Keratinocyte (primary cell): ENCODE measurements around the gene FAM13A. TPM values are rescaled to one million over a fixed set of nuclear protein-coding genes. Genes with fewer than 3 reads are reported as not detected.
A peak's percentile ranks its signal among the peaks of the same experiment; 100 is the strongest.

ENCODE experiments used
- DNase-seq: peaks from one replicate; pipeline ENCODE4 v3.0.0-alpha.2; 2011; ENCODE audit warnings: low read depth, missing footprints, low spot score
- FAIRE-seq: peaks from 2 replicates; lab custom pipeline; 2011; peaks lifted over from hg19 to GRCh38; lab: Jason Lieb, UNC
- H2AFZ ChIP-seq: 2 replicates; pipeline ENCODE4 v1.6.0; 2012; ENCODE audit warnings: low read length, control low read depth, inconsistent platforms; ENCODE audit not compliant: control insufficient read depth
- H3K27ac ChIP-seq: 2 replicates; pipeline ENCODE4 v1.5.1; 2011; ENCODE audit warnings: low read length; ENCODE audit not compliant: control insufficient read depth, insufficient read depth
- H3K27me3 ChIP-seq: 3 replicates; pipeline ENCODE4 v1.6.0; 2011; ENCODE audit warnings: low read length; ENCODE audit not compliant: control insufficient read depth, insufficient read depth; ENCODE audit errors: extremely low read depth
- H3K36me3 ChIP-seq, 2 experiments: 2 replicates in 1 of 2; 3 replicates in 1 of 2; pipeline ENCODE4 v1.5.1; 2011; ENCODE audit warnings: low read length in 2 of 2, mild to moderate bottlenecking in 1 of 2; ENCODE audit not compliant: control insufficient read depth in 2 of 2, insufficient read depth in 2 of 2; ENCODE audit errors: extremely low read depth in 1 of 2
- H3K4me1 ChIP-seq: 3 replicates; pipeline ENCODE4 v1.5.1; 2011; ENCODE audit warnings: low read length; ENCODE audit not compliant: control insufficient read depth, insufficient read depth; ENCODE audit errors: extremely low read depth
- H3K4me2 ChIP-seq: 3 replicates; pipeline ENCODE4 v1.6.0; 2011; ENCODE audit warnings: low read depth, low read length; ENCODE audit not compliant: control insufficient read depth, insufficient read depth; ENCODE audit errors: extremely low read depth
- H3K4me3 ChIP-seq, 3 experiments: fragments of 200-600 bp in 1 of 3; sonication (generic) in 1 of 3; 2 replicates in 2 of 3; 3 replicates in 1 of 3; pipeline ENCODE4 v1.5.1; 2011 to 2016; ENCODE audit warnings: low read length in 3 of 3, mild to moderate bottlenecking in 3 of 3, control low read depth in 2 of 3, inconsistent platforms in 1 of 3, low read depth in 1 of 3, mixed read lengths in 1 of 3, mixed run types in 1 of 3, moderate library complexity in 1 of 3; ENCODE audit not compliant: control insufficient read depth in 2 of 3, insufficient read depth in 2 of 3; ENCODE audit errors: extremely low read depth in 1 of 3
- H3K79me2 ChIP-seq: 2 replicates; pipeline ENCODE4 v1.6.0; 2012; ENCODE audit warnings: low read length; ENCODE audit not compliant: control insufficient read depth, insufficient read depth
- H3K9ac ChIP-seq: 3 replicates; pipeline ENCODE4 v1.6.0; 2011; ENCODE audit warnings: low read length; ENCODE audit not compliant: control insufficient read depth, insufficient read depth; ENCODE audit errors: extremely low read depth
- H3K9me1 ChIP-seq: 3 replicates; pipeline ENCODE4 v1.6.0; 2011; ENCODE audit warnings: low read length; ENCODE audit not compliant: control insufficient read depth, insufficient read depth; ENCODE audit errors: extremely low read depth
- H3K9me3 ChIP-seq: 2 replicates; pipeline ENCODE4 v1.5.1; 2012; ENCODE audit warnings: low read depth, low read length; ENCODE audit not compliant: control insufficient read depth
- H4K20me1 ChIP-seq: 3 replicates; pipeline ENCODE4 v1.6.0; 2011; ENCODE audit warnings: low read length; ENCODE audit not compliant: control insufficient read depth, insufficient read depth; ENCODE audit errors: extremely low read depth
- EZH2 ChIP-seq: IDR thresholded peaks from one replicate; pipeline ENCODE4 v1.6.1; 2012; ENCODE audit warnings: inconsistent platforms, mild to moderate bottlenecking, low read length, moderate library complexity
- dilution Hi-C: fragments of 300-500 bp; cut with MboI; formaldehyde crosslinking; loops from one replicate; pipeline ENCODE4 v1.7.0; 2020; ENCODE audit warnings: low sequenced_read_pairs; ENCODE audit not compliant: extremely low pct_ligation_motif_present
- polyA plus RNA-seq, 5 experiments: library from polyadenylated mRNA; depleted of rRNA in 3 of 5; stranded (reverse) in 3 of 5; stranded (forward) in 1 of 5; unstranded in 1 of 5; fragments of >200 nt; gene quantifications; 1 replicate in 1 of 5; 2 replicates in 3 of 5; 3 replicates in 1 of 5; pipeline versions ENCODE4 v1.2.1 to v1.2.3, GENCODE V29; 2011 to 2012; ENCODE audit warnings: missing spikeins in 2 of 5, low read depth in 1 of 5, low replicate concordance in 1 of 5
- TF ChIP-seq, protein P1 (sequence below), 3 experiments: IDR thresholded peaks in 1 of 3; conservative IDR thresholded peaks in 1 of 3; optimal IDR thresholded peaks in 1 of 3; 2 replicates in 2 of 3; 3 replicates in 1 of 3; pipeline versions ENCODE3 to v1.5.1; 2011; ENCODE audit warnings: low read length in 3 of 3, mild to moderate bottlenecking in 3 of 3, moderate library complexity in 2 of 3, control low read depth in 1 of 3, inconsistent platforms in 1 of 3; ENCODE audit not compliant: insufficient read depth in 2 of 3; ENCODE audit errors: extremely low read depth in 1 of 3

Gene FAM13A
- polyA plus RNA-seq, 1 donor (not counting 4 experiments of a cell fraction or from before 2014, with no cell fraction given): 6.0 TPM

GRCh38 chr4:88822034-88822789, 234.8 kb downstream of the FAM13A start:
- no peaks in the 10 kb centered on the region for H3K79me2 ChIP-seq
- no peaks in the 10 kb centered on the region for H3K27me3 ChIP-seq
- no peaks in the 10 kb centered on the region for H4K20me1 ChIP-seq
- peak overlapping the region; percentile 96 for H3K4me2 ChIP-seq
- DNase-seq (no peak), FAIRE-seq (no peak)
- TF ChIP-seq EZH2: no peak
- TF ChIP-seq, protein P1, sequence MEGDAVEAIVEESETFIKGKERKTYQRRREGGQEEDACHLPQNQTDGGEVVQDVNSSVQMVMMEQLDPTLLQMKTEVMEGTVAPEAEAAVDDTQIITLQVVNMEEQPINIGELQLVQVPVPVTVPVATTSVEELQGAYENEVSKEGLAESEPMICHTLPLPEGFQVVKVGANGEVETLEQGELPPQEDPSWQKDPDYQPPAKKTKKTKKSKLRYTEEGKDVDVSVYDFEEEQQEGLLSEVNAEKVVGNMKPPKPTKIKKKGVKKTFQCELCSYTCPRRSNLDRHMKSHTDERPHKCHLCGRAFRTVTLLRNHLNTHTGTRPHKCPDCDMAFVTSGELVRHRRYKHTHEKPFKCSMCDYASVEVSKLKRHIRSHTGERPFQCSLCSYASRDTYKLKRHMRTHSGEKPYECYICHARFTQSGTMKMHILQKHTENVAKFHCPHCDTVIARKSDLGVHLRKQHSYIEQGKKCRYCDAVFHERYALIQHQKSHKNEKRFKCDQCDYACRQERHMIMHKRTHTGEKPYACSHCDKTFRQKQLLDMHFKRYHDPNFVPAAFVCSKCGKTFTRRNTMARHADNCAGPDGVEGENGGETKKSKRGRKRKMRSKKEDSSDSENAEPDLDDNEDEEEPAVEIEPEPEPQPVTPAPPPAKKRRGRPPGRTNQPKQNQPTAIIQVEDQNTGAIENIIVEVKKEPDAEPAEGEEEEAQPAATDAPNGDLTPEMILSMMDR (optimal IDR thresholded peaks at IDR 0.05 in 1 of 3, IDR thresholded peaks at IDR 0.05 in 1 of 3, conservative IDR thresholded peaks at IDR 0.05 in 1 of 3; ENCODE audit: extremely low read depth in 1 of 3, insufficient read depth in 2 of 3, low read length in 3 of 3): no peak
- H3K9me1 ChIP-seq: no peaks in the 10 kb centered on the region
- H3K27ac ChIP-seq: no peak overlapping the region
- peaks cover 5% of the 10 kb centered on the region for H3K4me1 ChIP-seq
- no peak overlapping the region for H3K9ac ChIP-seq
- no peak overlapping the region for H2AFZ ChIP-seq
- no peaks in the 10 kb centered on the region for H3K36me3 ChIP-seq
- H3K9me3 ChIP-seq: no peaks in the 10 kb centered on the region
- dilution Hi-C loops: no loop called here
- H3K4me3 ChIP-seq: no peak overlapping the region

DNA sequence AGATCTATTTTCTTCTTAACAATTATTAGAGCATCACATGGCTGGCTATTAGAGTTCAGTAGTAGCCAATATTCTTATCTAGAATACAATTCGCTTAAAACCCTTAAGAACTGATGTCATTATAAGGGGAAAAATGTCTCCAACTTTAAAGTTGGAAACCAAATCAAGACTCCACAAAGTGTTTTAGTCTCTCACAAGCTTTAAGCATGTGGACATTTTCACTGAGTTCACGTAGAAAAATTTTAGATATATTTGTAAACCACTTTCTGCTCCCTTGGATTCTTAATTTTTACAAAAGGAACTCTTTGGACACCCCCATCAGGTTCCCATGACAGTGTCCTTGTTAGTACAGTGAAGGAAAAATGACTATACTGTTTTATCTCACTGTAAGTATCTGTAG, 235.5 kb downstream of the FAM13A start:
- H3K4me3 ChIP-seq: no peak overlapping the region
- H3K36me3 ChIP-seq: no peaks in the 10 kb centered on the region
- H3K9ac ChIP-seq: no peak overlapping the region
- no peaks in the 10 kb centered on the region for H3K9me3 ChIP-seq
- no peaks in the 10 kb centered on the region for H3K27me3 ChIP-seq
- DNase-seq: no peak
- TF ChIP-seq, protein P1 (optimal IDR thresholded peaks at IDR 0.05 in 1 of 3, IDR thresholded peaks at IDR 0.05 in 1 of 3, conservative IDR thresholded peaks at IDR 0.05 in 1 of 3; ENCODE audit: extremely low read depth in 1 of 3, insufficient read depth in 2 of 3, low read length in 3 of 3): no peak
- peaks cover 3% of the 10 kb centered on the region for H3K4me1 ChIP-seq
- no peak for FAIRE-seq
- dilution Hi-C loops: no loop called here
- no peaks in the 10 kb centered on the region for H4K20me1 ChIP-seq
- no peak overlapping the region for H3K27ac ChIP-seq
- no peak overlapping the region for H3K4me2 ChIP-seq
- no peaks in the 10 kb centered on the region for H3K9me1 ChIP-seq
- no peak overlapping the region for H2AFZ ChIP-seq
- no peaks in the 10 kb centered on the region for H3K79me2 ChIP-seq
